HG03378 (cell line): ENCODE data around the gene RPAP2.
"Not testable (repeated sequence)": the region's sequence is repeated elsewhere in the genome, so short reads cannot be mapped to it uniquely, and the experiment has no call there.

ENCODE experiments used
- ATAC-seq: cut with Tn5 transposase; IDR thresholded peaks from one replicate; pipeline ENCODE4 v1.9.1; 2021; ENCODE audit warnings: mild to moderate bottlenecking, moderate library complexity; ENCODE audit not compliant: unreplicated experiment

Gene RPAP2

DNA sequence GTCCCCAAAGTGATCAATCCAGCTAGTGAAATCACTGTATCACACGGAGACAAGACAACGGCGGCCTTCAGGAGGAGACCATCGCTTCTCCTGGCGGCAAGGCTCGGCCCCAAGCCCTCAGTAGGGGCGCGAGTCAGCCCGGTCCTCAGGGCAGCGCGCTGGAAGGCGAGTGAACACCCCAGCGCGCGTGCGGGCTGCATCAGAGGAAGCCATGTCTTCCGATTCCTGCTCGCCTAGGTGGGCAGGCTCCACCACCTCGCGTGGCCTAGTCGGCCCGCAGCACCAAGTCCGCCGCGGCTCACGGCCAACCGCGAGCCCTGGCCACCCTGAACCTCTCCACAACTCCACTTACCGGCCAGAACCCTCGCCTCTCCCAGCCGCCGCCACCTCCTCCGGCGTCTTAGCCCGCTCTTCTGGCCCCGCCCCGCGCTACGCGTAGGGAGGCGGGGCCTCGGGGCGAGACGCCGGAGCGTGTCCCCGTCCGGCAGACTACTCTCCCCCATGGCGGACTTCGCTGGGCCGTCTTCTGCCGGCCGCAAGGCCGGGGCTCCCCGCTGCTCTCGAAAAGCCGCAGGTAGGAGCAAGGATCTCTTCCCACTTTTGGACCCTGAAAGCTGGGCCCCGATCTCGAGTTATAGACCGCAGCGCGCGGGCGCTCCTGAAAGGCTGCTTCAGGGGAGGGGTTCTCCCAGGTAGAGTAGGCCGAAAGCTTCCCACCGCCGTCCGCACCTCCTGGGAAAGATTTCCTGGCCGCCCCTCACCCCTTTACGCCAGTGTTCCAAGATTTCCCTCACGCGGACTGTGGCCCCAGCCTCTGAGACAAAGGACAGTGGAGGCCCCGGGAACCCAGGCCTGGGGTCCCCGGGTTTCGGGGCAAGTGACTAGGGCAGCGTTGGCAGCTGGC is at the start of gene RPAP2, which contains the start of gene GLMN:
TSS of gene RPAP2 (plus strand) at position 487 of the 904 bp plus-strand sequence. CDS start at position 502, 15 bp downstream.
TSS of gene GLMN (minus strand) at position 415 of the 904 bp plus-strand sequence. CDS start 988 bp downstream, outside the sequence.
- ATAC-seq = peak; percentile 92

DNA sequence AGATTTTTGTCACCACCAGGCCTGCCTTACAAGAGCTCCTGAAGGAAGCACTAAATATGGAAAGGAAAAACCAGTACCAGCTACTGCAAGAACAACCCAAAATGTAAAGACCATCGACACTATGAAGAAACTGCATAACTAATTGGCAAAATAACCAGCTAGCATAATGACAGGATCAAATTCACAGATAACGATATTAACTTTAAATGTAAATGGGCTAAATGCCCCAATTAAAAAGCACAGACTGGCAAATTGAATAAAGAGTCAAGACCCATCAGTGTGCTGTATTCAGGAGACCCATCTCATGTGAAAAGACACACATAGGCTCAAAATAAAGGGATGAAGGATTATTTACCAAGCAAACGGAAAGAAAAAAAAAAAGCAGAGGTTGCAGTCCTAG is 44.1 kb upstream of the RPAP2 start:
- ATAC-seq = not testable (repeated sequence)

DNA sequence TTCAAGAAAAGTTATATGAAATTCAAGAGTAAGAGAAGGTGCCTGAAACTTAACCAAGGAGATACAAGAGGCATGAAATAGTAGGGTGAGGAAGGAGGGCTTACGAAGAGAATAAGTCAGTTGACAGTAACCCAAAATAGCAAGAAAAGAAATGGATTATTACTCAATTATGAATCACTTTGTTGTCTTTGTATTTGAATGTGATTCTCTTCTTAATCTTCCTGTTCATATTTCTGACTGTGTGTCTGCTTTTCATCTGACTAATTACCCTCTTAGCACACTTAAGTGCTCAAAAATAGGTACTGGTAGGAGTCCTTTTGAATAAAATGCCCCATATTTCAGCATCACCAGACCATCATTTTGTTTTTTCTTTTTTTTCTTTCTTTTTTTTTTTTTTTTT is 39.5 kb upstream of the RPAP2 start:
- no peak for ATAC-seq

DNA sequence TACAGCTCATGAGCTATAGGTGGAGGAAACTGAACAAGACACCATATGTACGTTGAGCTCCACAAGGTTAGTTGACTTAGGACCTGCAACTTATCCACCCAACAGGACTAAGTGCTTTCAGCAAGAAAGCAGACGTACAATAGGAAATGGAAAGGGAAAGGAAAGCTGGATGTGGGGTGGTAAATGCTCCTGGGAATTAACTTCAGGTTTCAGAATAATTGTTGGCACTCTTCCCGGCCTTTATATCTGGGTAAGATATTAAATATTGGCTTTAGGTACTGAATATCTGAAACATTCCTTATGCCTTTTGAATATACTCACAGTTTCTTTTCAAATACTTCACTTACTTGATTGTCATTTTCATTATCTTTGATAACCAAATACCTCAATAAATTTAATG is 36.3 kb upstream of the RPAP2 start:
- ATAC-seq = no peak

DNA sequence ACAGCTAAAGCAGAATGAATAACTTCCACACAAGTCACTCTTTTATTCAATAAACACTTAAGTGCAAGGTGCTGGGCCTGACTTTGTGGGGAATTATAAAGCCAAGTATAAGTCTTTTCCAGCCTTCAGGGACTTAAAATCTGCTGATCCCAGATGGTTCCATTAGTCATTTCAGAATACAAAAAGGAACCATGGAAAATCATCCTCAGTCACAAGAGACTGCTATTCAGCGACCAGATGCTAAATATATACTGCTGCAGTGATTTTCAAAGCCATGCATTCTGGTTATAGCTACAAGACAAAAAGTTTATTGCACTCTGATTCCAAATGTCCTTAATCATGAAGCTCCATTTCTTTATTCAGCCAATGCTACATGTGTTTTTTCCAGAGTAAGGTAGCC is 25.8 kb upstream of the RPAP2 start:
- ATAC-seq = no peak

DNA sequence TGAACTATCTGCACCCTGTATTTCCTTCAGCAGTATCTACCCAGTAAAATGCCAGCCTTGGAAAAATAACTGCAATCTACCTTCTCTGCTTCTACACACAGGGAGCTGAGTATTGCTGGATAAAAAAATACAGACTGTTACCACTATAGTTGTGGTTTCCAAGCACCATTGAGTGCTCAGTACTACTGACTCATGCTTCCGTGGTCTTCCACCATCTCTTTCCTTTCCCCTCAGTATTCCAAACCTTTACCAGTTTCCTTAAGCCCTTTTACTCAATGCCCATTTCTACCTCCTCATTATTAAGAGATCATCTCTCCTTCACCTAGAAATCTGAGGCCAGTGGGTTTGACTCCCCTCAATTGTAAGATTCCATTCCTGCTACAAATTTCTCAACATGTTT is 23.9 kb upstream of the RPAP2 start:
- ATAC-seq = no peak

DNA sequence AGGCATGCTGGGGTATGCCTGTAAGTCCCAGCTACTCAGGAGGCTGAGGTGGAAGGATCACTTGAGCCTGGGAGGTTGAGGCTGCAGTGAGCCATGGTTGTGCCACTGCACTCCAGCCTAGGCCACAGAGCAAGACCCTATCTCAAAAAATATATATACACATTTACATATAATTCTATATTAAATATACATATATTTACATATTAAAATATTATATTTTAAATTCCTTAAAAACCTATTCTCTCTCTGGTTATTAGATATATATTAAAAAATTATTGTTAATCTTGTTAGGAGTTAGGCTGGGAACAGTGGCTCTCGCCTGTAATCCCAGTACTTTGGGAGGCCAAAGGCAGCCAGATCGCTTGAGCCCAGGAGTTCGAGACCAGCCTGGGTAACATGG is 22.8 kb upstream of the RPAP2 start:
- ATAC-seq = no peak

DNA sequence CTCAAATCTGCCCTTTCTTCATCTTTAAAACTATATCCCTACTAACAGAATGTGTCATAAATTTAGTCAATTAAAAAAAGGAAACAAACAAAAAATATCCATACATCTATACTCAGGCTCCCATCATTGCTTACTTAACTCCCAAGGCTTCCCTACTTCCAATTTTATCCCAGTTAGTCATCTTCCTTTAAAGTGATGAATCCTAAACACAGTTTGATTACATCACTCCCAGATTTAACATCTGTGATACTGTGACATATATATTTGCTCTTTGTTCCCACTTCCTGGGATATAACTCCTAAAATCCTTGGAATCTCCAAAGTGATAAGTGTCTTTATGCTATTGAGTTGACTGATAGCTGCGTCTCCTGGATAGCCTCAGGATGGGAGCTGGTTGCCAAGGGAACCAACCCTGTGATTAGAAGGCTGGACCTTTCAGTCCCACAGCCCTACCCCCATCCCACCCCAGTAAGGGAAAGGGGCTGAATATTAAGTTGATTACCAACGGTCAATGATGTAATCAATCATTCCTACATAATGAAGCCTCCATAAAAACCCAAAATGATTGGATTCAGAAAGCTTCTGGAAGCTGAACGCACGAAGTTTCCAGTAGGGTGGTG is 21.6 kb upstream of the RPAP2 start:
- no peak for ATAC-seq

DNA sequence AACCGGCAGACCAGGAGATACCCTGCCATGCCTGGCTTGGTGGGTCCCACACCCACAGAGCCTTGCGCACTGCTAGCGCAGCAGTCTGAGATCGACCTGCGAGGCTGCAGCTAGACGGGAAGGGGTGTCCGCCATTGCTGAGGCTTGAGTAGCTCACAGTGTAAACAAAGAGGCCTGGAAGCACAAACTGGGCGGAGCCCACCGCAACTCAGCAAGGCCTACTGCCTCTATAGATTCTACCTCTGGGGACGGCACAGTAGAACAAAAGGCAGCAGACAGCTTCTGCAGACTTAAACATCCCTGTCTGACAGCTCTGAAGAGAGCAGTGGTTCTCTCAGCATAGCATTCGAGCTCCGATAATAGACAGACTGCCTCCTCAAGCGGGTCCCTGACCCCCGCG is 19.1 kb upstream of the RPAP2 start:
- ATAC-seq = not testable (repeated sequence)

DNA sequence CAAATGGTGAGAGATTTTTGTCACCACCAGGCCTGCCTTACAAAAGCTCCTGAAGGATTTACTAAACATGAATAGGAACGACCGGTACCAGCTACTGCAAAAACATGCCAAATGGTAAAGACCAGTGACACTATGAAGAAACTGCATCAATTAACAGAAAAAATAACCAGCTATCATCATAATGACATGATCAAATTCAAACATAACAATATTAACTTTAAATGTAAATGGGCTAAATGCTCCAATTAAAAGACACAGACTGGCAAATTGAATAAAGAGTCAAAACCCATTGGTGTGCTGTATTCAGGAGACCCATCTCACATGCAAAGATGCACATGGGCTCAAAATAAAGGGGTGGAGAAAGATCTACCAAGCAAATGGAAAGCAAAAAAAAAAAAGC is 17.4 kb upstream of the RPAP2 start:
- not testable (repeated sequence) for ATAC-seq

DNA sequence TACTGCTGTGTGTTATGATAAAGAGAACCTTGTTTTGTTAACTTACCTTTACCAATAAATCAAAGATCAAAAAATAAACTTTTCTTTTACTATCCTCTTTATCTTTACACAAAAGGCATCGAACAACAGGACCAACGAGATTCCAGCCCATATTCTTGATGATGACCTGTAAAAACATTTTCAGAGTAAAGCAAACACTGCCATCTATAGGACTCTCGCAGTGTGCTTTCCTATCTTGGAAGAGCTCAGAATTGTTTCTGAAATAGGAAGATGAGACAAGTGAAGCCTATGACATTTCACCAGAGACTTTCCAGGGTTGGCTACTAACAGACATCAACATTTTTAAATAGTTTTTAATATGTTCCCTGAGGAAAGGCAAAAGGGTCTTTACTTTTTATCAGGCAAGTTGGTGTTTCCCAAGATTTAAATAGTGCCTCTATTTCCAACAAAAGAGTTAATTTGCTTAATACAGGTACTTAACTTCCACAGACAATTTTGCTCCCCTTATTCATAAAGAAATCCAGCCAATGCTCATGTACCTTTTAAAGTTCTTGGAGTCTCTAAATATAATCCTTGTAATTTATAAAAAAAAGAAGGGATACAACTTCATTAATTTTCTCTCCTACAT is 7.4 kb upstream of the RPAP2 start:
- ATAC-seq = no peak

DNA sequence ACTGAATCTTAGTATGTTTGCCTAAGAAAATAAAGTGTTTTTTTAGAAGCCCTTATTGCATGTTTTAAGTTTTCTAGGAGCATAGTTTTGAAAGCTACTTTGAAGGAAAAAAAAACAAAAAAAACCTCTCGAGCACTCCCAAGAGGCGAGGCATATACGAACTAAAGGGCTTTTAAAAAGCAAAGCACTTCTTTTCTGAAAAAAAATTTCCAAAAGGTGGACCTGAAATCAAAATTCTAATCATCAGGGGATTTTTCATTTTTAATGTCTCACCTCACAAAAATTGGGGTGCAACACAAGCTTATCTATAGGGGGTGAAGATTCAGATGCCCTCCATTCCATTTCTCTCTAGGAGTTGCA is 666 bp upstream of the RPAP2 start:
- no peak for ATAC-seq

DNA sequence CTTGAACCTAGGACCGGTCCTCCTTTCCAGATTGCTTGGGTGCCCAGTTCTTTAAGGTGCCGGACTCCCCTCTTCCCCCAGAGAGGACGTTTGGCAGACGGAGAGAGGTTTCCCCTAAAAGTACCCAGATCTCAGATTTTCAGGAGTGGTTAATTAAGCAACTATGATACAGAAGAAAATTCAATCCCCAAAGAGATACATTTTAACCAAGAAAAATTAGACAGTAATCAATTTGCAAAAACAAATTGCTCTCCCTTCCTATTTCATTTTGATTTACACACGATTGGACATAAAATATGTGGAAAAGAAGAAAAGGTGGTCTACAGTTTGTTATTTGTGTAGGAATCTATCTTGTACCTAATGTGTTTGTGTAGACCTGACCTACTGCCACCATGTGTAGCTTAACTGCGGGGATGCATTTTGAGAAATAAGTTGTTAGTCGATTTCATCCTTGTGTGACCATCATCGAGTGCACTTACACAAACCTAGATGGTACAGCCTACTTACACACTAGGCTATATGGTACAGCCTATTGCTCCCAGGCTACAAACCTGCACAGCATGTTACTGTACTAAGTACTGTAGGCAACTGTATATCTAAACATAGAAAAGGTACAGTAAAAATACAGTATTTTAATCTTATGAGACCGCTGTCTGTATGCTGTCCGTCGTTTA is 755 bp downstream of the RPAP2 start:
- ATAC-seq = no peak

DNA sequence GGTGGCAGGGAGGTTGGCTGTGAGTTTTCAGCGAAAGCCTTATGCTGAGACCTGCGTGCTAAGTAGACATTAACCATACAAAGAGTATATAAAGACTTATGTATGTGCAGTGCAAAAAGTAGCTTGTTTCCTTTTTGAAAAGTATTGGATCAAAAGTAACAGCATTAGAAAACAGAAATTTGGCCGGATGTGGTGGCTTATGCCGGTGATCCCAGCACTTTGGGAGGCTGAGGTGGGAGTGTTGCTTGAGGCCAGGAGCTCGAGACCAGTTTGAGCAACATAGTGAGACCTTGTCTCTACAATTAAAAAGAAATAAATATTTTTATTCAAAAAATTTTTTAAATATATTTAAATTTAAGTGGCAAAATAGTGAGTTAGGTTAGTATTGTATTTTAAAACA is 2.2 kb downstream of the RPAP2 start:
- ATAC-seq = no peak

DNA sequence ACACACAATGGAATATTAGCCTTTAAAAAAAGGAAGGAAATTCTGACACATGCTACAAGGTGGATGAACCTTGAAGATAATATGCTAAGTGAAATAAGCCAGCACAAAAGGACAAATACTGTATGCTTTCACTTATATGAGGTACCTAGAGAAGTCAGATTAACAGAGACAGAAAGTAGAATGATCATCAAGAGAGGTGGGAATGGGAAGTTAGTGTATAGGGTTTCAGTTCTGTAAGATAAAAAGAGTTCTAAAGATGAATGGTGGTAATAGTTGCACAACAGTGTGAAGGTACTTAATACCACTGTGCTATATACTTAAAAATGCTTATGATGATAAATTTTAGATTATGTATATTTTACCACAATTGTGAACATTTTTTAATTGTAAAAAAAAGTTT is 7.2 kb downstream of the RPAP2 start:
- ATAC-seq = no peak

DNA sequence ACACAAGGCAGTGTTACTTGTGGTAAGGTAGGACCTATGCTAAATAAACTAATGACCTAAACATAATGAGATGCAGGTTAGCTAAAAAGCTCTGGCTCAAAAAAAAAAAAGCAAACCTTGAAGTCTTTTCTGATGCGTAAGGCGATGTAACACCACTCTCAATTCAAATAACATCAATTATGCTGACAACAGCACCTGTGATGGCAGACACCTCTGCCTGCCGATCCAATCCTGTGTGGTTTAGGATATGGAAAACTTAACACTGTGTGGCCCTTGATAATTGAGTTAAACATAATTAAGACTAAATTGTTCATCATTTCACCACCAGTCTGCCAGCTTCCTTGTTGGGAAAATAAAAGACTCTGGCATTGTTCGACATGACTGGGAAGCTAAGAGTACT is 9.1 kb downstream of the RPAP2 start:
- no peak for ATAC-seq

DNA sequence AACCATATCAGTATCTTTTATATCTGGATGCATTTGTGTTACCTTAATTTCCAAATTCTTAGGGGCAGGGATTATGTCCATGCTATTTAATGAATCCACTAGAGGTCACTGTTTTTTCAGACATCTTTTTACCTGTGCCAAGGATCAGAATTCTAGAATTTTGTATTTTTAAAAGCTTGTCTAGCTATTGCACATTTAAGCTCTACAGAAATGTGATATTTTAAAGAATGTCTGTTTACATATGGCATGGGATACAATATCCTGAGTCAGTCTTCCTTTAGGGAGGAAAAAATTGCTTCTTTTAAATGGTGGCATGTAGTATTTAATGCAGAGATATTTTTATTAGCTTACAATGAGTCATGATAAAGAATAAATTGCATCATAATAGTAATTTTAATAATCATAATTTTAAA is 11.3 kb downstream of the RPAP2 start:
- ATAC-seq = no peak

DNA sequence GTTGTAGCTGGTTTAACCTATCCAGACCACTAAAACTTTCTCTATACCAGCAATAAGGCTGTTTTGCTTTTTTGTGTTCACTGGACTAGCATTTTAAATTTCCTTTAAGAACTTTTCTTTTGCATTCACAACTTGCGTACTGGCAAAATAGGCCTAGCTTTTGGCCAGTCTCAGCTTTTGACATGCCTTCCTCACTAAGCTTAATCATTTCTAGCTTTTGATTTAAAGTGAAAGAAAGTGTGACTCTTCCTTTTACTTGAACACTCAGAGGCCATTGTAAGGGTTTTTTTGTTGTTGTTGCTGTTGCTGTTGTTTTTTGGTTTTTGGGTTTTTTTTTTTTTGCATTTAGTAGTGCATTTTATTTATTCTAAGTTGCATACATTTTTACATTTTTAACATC is 15.2 kb downstream of the RPAP2 start:
- no peak for ATAC-seq

DNA sequence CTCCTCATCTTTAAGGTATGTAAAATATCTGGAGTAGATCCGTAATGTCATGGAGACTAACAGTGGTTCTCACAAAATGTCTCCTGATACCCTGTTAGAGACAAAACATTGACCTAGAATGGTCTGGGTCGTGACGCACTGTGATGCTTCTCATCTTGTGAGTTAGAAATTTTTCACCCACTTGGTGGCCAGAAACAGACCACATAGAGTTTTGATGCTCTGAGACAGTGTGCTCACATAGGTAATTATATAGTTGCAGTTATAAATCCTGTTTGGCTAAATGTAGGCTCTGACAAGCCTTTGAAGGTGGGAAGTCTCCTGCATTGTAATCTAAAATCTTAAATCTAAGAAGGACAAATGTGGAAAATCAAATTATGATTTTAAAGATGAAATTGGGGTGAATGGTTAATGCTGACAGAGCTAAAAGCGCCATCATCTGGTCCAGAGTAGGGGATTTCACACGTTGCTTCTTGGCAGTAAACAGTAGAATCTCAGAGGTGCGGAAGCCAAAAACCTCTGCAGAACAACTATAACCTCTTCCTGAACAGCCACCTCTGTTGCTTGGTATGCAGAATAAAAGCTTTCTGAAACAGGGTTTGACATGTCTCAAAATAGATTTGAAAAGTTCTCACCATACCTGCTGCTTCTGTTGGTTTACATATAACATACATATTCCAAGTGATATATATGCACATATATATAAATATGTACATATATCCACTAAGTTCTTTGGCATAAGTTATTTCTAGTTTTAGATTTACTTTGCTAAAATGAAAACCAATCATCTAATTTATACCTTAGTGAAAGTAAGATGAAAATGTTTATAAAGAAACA is 17.1 kb downstream of the RPAP2 start:
- ATAC-seq = no peak

DNA sequence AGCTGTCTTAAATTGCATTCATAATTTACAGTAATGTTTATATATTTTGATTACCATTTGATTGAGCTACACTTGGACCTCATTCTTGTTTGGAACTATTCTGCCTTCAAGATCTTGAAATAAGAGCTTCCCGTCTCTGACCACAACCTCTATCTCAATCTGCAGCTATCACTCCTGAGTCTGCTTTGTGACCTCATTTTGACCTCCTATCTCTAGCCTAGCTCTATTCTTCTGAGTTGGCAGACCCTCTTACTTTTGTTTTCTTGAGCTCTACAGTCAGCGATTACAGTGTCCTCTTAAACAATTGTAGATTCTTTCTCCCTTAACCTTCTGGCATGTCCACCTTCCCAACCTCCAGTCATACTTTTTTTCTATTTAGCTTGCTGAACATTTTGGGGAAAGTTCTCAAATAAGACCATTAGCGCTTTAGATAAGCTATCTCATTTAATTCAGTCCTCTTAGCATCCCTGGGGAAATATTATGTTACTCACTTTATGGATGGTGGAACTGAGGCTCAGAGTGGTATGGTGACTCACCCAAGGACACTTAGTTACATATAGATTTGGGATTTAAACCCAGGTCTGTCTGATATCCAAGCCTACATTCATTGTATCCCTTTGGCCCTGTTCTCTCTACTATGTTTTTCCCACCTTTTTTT is 19.1 kb downstream of the RPAP2 start:
- no peak for ATAC-seq
